Retinal pigment epithelial cell (primary cell): Measurements from ENCODE around the gene PTPRK.

ENCODE experiments used
- DNase-seq: peaks from one replicate; pipeline ENCODE4 v3.0.0-alpha.2; 2010; ENCODE audit warnings: low read depth
- H3K4me3 ChIP-seq: 2 replicates; pipeline ENCODE4 v1.5.1; 2011; ENCODE audit warnings: mild to moderate bottlenecking, low read length, control low read depth, moderate library complexity
- TF ChIP-seq, protein P1 (sequence below): conservative IDR thresholded peaks from 2 replicates; pipeline ENCODE4 v1.5.1; 2011; ENCODE audit warnings: low read depth, low read length, control low read depth, inconsistent platforms

PTPRK gene

DNA sequence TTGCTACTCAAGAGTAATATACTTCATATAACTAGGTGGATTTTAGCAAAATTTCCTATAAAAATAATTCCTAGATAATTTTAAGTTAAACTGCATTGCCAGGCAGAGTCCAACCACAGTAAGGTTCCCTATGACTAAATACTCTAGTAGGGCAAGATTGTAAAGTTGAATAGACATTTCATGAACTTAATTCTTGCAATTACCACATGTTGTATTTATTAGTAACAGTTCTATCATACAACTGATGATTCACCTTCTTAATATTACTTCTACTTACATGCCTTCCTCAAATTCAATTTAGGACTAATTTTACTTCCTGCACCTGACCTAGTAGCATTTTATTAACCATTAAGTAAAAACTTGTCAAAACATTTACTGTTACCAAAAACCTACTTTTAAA lies 352.8 kb downstream of the PTPRK start:
- no peak overlapping the region for H3K4me3 ChIP-seq
- TF ChIP-seq, protein P1, sequence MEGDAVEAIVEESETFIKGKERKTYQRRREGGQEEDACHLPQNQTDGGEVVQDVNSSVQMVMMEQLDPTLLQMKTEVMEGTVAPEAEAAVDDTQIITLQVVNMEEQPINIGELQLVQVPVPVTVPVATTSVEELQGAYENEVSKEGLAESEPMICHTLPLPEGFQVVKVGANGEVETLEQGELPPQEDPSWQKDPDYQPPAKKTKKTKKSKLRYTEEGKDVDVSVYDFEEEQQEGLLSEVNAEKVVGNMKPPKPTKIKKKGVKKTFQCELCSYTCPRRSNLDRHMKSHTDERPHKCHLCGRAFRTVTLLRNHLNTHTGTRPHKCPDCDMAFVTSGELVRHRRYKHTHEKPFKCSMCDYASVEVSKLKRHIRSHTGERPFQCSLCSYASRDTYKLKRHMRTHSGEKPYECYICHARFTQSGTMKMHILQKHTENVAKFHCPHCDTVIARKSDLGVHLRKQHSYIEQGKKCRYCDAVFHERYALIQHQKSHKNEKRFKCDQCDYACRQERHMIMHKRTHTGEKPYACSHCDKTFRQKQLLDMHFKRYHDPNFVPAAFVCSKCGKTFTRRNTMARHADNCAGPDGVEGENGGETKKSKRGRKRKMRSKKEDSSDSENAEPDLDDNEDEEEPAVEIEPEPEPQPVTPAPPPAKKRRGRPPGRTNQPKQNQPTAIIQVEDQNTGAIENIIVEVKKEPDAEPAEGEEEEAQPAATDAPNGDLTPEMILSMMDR = no peak
- no peak for DNase-seq

DNA sequence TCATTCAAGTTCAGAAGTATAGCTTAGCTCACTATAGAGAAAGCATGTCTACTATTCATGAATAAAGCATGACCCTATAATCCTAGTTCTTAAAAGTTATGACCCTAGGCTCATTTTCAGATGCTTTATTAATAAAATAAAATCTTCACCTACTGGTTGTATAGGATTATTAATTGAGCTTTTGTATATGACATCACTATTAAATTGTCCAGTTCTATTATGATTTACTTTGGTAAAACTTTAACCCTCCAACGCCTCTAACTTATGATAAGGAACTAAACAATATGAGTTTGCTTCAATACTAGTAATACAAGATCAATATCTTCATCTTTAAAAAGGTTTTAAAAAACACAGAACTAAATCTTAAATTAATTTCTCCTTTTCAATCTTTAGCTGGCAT lies 356.1 kb downstream of the PTPRK start:
- TF ChIP-seq, protein P1 = no peak
- no peak for DNase-seq
- no peak overlapping the region for H3K4me3 ChIP-seq

DNA sequence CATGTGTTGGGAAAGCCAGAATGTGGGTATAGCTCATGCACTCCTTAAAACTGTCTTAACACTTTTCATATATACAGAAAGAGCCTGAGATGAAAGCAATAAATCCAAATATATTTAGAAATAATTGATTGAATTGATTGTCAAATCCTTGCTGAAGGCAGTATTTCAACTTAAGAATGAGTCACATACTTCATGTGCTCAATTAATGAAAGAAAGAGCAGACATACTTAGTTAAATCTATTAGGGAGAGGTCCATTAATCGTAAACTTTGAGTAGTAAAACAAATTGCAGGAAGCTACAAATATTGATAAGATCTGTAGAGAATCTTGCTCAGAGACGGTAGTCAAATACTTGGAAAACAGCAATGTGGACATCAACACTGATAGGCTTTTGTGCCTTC lies 358.0 kb downstream of the PTPRK start:
- no peak for DNase-seq
- H3K4me3 ChIP-seq = no peak overlapping the region
- TF ChIP-seq, protein P1 = no peak

DNA sequence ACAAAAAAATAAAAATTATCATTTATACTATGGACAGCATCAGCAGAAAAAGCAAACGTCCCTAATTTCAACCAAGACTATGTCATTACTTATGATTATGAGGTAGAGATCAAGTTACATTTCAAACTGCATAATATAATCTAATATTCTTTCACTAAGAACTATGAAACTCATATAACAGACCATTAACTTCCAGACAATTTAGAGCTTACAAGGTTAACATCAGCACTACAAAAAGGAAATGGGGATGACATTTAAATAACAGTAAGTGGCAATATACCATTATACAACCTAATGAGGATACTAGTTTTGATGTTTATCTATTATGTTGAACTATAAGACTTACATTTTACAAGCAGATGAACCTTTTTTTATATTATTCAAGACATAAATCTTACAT lies 358.6 kb downstream of the PTPRK start:
- TF ChIP-seq, protein P1 = no peak
- no peak for DNase-seq
- no peak overlapping the region for H3K4me3 ChIP-seq

DNA sequence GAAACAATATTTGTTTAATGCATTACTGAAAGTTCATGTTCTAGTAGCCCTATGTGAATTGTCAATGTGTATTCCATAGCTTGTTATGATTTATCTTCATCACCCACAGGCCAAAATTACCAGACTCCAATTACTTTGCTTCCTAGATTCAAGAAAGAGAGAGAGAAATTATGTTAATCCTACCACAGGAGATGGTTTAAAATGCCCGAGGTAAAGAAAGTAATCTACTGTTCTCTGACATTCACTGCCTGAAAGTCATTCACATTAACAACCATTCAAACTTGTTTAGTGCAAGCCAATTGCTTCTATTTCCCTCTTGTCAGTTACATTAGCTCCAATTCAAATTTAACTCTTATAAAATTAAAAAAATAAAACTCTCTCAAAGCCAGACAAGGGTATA lies 359.1 kb downstream of the PTPRK start:
- H3K4me3 ChIP-seq = no peak overlapping the region
- DNase-seq = no peak
- TF ChIP-seq, protein P1 = no peak

DNA sequence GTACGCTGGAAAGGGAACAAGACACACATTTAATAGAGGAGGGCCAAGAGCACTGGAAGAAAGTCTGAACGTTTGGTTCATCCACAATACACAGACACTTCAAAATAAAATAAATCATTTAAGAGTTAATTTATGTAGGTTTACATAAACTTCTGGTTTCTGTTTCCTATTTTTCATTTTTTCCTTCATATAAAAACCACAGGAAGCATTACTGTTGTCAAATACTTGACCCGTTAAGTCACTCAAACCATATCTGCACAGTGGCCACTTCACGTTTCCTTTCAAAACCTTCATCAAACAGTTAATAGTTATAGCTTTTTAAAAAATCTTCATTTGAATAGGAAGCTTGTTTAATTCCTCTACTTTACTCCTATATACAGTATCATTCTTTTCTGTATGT lies 361.9 kb downstream of the PTPRK start:
- H3K4me3 ChIP-seq = no peak overlapping the region
- DNase-seq = no peak
- TF ChIP-seq, protein P1 = no peak

DNA sequence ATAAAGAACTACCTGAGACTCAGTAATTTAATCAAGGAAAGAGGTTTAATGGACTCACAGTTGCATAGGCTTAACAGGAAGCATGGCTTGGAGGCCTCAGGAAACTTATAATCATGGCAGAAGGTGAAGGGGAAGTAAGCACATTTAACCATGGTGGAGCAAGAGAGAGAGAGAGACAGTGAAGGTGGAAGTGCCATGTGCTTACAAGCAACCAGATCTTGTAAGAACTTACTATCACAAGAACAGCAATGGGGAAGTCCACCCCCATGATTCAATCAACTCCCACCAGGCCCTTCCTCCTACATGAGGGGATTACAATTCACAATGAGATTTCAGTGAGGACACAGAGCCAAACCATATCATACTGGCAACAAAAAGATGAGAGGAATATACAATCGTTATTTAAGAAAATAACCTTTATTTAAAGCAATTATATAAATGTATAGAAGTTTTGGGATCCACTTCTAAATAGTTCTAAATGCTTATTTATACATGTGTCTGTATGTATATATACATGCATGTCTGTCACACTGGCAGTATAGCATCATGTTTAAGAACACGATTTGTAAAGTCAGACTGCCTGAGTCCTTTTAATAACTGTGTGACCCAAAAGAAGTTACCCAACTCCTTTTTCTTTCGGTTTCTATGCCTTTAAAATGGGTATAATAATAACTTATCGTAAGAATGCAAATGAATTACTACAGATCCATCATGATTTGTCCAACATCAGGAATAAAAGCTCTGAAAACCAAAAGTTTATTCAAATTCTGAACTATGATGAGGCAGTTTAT lies 363.9 kb downstream of the PTPRK start:
- TF ChIP-seq, protein P1 = no peak

More for the DNA sequence above, 363.9 kb downstream of the PTPRK start:
- DNase-seq = no peak
- H3K4me3 ChIP-seq = no peak overlapping the region
